HG03354 (cell line): ENCODE data around the gene PTPRM.

ENCODE experiments used
- ATAC-seq: cut with Tn5 transposase; IDR thresholded peaks from one replicate; pipeline ENCODE4 v1.9.1; 2021; ENCODE audit warnings: mild to moderate bottlenecking; ENCODE audit not compliant: unreplicated experiment, poor library complexity, severe bottlenecking

The PTPRM gene

DNA sequence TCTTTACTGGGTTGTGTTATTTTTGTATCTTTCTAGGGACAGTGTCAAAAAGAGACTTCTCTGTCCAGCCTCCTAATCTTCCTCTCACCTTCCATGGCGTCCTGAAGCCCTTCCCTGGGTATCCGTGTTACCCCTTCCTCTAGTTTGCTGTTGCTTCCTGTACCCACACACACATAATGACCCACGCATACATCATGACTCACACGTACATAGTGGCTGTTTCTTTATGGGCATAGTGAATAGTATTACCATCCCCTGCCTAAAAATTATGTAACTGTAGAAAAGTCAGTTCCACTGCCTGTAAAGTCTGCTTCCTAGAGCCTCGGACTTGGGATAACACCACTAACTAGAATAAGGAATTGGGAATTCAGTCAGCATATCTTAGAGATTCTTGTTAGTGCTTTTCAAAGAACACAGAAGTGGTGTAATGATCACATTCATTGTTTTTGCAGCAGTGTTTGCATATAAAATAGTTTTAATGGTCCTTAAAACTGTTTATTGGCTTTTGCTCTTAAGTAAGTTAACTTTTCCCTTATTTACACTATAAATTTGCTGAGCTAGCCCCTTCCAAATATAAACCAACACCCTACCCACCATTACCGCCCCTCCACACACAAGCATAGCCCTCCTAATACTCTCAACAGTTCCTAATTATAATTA is 733.8 kb downstream of the PTPRM start:
- ATAC-seq, result no peak

DNA sequence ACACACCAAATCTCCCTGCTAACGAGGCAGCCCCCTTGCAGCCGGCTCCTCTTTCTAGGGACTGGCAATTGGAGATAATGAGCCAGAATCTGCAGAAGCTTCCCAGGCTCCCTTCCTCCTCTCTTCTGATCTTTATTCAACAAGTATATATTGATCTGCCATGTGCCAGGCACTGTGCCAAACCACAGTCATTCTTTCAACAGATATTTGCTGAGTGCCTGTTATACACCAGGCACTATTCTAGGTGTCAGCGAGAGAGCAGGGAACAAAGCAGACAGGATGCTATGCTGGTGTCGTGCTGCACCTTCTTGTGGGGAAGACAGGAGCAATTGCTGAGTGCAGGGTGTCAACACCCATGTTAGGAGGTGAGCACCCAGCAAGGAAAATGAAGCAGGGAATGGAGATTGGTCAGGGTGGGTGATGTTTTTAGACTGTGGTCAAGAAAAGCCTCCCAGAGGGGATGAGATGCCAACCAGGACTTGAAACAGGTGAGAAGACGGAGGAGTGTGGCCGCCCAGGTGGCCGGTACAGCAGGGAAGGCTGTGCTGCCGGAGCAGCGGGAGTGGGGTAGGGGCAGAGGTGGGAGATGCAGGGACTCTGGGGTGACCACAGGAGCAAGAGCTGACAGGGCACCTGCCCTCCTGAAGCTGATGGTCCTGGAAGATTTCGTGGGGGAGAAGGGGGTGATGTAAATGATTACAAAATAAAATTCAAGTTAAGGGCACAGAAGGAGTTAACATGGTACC is 734.5 kb downstream of the PTPRM start:
- ATAC-seq, result no peak

DNA sequence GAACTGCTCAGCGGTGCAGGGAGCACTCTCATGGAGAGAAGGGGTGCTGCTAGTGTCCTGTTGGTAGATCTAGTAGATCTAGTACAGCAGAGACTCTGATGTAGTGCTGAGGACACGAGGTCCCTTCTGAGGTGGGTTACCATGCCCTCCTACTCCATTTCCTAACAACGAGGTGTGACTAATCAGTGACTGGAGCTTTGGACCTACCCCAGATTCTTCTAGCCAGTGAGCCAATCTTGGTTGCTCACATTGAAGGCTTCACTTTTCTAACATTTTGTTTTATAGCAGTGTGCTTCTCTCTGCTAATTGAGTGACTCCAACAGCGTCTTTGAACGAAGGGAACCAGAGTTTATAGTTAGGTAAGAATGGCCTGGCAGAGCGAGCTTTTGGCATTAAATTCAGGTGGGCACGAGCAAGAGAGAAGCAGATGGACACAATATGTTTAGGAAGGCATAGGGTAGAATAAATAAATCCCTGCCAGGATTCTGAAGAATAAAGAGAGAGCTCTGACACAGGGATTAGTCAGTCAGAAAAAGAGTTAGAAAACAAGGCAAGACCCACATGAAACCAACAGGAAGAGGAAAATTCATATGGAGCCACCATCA is 736.1 kb downstream of the PTPRM start:
- no peak for ATAC-seq

DNA sequence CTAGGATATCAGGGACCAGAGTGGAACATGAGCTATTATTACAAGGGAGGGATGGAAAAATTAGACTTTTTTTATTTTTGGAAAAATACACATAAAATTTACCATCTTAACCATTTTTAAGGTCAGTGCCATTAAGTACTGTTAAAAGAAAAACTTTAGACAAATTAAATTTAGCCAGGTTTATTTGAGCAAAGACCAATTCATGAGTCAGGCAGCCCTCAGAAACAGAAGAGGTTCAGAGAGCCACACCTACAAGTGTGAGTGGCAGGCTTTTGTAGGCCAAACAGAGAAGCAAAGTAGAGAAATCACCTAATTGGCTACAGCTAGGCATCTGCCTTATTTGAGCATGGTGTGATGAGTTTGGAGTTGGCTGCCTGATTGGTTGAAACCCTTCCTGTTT is 740.8 kb downstream of the PTPRM start:
- ATAC-seq, result no peak

DNA sequence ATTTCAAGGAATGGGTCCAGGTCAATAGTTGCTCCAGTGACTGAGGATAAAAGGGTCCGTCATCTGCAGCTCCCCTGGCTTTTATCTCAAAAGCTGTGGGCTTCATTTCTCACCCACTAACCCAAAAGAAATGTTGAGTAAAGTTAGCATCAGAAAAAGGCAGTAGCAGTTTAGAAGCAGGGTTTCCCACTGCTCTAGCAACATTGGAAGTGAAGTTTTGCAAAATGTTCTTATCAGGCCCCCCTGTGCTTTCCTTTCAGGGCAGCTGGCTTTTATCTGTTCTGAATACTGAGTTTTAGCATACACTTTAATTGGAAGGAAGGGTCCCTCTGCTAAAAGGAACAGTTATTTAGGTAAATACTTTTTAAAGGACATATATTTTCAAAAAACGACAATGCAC is 745.9 kb downstream of the PTPRM start:
- no peak for ATAC-seq

DNA sequence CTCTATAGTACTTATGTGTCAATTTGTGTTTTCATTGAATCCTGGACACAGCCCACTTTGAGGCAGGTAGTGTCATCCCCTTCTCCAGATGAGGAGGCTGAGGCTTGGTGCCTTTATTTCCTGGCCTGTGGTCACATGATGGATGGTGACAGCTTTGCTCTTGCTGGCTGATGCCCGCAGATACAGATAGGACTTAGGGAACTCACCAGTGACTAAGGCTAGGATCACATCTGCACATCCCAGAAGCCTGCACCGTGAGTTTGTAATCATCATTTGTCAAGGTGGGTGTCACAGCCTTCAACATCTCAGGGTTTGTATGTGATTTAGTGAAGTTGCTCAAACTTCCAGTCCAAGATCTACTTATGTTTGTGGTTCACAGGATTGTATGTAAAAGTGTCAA is 747.0 kb downstream of the PTPRM start:
- ATAC-seq, result no peak

DNA sequence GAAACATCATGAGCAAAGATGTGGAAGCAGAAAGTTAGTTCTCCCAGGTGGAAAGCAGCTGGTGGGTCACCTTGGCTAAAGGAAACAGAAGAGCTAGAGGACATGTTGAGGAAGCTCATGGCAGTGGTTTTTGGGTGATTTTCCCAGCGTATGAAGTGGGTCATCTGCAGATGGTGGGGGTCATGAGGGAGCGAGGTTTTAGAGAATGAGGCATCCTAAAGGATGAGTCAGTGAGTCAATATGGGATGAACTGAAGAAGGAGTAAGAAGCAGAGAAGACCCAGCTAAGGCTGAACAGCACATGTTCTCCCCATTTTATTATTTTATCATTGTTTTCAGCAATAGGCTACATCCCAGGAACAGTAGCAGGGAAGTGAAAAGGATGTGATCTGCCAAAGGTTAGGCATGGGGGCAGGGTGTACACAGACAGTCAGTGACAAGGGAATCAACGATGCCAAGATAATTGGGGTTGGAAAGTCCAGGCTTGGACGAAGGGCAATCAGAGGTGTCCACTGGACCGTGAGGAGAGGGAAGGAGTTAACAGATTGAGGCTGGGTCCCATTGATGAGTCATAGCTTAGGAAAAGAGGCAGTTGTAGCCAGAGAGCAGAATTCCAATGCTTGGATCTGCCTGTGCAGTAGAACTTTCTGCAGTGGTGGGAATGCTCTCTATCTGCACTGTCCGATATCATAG is 752.8 kb downstream of the PTPRM start:
- ATAC-seq, result no peak

DNA sequence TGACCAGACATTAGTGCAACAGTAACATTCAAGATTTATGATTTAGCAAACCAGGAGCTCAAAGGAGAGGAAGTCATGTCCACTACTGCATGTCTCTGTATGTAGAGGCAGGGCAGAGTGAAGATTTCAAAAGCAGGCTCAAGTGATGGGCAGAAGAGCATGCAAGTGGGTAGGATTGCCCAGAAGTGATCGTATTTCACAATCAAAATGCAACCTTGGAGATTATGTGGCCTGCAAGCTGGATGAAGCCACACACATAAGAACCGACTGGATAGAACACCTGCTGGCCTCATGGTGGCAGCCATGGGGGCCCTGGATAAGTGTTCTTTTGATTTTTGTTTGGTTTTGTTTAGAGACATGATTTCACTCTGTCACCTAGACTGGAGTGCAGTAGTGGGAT is 755.4 kb downstream of the PTPRM start:
- ATAC-seq, result no peak

DNA sequence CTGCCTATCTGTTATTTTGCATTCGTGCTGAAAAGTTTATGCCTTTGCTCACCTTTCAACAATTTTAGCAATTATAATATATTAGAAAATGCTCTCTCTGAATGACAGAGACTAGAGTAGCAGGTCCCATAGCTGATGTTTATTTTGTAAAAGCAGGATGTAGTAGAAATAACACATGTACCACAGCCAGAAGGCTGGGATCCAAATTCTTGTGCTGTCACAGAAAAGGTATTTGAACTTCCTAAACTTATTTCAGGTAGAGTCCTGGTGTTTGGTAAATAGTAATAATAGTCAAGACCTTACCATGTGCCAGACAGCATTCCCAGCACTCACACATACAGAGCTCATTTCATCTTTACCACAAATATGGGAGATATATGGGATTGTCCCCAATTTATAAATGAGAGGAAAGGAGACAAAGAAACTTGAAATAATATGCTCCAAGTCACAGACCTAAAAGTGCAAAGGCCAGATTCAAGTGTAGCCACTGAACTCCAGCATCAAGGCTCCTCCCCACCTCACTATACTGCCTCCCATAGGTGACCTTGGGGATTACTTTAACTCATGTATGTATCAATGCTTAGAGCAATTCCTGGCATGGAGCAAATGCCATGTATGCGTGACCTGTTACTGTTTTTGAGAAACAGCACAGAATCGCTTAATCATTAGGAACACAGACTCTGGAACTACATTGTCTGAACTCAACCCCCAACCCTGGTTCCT is 757.4 kb downstream of the PTPRM start:
- no peak for ATAC-seq

DNA sequence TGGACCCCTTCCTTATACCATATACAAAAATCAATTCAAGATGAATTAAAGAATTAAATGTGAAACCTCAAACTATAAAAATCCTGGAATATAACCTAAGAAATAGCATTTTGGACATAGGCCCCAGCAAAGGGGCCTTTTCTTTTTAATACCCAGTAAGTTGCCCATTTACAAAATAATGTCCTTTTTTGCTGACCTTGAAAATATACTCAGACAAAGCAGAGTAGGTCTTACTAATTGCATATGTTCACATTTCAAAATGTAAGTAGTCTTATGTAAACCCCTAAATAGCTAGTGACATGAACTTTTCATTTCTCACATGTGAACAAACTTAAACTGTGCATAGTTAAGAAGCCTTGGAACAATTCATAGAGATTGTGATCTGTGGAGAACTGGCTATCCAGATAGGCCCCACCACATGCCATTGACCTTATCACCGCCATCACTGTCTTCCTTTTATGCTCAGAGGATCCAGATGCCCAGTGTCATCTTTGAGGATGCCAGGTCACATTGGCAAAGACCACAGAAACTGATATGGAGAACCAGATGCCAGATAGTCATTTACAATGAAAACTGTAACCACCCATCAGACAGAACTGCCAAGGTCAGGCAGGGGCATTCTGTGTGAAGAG is 759.8 kb downstream of the PTPRM start:
- ATAC-seq, result no peak

DNA sequence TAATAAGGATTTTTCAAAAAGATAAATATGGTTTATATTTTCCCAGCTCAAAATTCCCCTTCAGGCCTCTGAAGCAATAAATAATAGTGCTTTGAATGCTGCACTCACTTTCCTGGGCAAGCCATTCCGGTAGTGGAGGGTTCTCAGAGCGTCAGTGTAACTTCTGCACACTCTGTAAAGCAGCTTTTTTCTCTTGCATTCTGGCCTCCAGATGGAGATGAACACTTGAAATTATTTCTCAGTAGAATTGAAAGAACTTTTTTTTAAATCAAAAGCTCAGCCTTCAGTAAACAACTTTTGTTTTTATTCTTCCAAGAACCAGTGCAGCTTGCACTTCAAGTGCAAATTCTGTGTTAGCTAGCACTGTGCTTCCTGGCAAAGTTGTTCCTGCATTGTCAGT is 761.0 kb downstream of the PTPRM start:
- ATAC-seq, result no peak

DNA sequence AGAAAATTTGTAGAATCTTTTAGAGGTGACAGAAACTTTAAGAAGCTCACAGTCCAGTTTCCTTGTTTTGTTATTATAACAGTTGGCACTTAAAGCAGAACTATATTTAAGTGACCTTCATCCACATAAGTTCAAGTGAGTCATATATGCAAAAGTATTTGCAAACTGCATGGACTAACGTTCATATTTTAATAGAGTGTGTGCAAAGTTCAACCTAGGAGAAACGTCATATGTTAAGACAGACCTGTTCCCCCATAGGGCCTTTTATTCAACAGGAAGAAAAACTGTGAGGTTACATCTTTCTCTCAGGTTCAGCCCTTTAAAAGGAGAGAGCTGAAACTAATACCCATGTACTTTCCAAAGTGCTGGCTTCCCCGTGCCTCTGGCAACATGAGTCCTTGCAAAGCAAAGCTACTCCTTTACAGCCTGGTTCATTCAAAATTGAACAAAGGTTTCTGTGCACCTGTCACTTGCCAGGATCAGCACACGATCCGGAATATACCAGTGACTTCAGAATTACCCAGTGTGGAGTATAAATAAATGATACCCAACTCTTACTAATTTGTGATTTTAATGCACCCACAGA is 762.2 kb downstream of the PTPRM start:
- ATAC-seq, result no peak

DNA sequence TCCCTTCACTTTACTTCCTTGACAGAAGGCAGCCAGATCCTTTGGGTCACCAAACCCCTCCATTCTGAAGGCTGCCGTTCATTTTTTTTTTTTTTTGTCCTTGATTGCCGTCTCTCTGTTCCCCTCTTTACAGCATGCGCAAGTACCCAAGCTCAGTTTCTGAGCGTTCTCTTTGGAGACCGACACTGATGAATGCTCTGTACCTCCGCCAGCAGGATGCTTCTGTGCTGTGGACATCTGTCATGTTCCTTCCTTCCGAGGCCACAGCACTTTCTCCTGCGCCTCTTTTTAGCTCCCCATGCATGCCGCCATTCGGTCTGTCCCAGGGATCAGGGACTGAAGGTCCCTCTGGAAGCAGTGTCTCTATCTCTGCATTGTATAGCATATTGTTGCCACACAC is 763.5 kb downstream of the PTPRM start:
- no peak for ATAC-seq

DNA sequence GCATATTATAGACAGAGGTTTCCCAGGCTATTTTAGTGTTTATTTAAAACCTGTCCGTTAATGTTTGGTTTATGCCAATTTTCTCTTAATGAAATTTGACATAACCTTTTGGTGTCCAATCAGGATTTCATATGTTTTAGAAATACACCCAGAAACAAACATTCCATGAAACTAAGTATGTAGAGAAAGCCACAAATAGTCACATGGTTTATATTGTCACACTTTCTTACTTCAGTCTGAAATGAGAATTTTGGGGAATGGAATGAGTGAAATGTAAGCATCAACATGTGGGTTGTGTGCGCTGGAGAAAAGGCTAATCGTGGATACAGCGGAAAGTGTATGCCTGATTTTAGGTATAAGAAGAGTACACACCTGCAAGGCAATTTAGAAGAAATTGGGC is 765.2 kb downstream of the PTPRM start:
- ATAC-seq, result no peak

DNA sequence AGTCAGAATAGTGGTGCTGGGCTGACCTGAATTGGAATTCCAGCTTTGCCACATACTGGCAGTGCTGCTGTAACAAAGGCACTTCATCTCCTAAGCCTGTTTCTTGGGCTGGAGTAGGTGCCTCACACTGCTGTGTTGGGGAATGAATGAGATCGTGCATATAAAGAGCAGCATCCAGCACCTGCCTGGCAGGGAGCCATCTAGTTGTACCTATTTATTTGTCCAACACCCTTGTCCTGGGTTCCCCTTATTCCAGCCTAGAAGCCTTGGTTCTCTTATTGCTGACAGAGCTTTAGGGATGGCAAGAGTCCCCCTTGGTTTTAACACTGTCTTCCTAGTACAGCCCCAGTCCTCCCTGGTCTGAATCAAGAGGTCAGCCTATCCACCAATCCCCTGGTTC is 766.8 kb downstream of the PTPRM start:
- no peak for ATAC-seq

DNA sequence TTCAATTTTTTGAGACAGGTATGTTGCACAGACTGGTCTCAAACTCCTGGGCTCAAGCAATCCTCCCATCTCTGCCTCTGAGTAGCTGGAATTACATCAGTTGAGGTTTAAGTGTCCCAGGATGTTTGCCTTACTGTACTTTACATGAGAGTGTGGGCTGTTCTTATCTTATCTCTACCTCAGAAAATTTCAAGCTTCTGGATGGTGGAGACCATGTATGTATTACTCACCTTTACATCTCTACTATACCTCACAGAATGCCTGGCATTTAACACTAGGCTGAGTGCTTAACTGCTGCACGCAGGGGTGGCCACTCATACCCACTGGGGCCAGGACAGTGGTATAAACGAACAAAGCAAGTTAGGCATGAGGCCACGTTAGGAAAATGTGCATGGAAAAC is 770.1 kb downstream of the PTPRM start:
- ATAC-seq, result no peak

DNA sequence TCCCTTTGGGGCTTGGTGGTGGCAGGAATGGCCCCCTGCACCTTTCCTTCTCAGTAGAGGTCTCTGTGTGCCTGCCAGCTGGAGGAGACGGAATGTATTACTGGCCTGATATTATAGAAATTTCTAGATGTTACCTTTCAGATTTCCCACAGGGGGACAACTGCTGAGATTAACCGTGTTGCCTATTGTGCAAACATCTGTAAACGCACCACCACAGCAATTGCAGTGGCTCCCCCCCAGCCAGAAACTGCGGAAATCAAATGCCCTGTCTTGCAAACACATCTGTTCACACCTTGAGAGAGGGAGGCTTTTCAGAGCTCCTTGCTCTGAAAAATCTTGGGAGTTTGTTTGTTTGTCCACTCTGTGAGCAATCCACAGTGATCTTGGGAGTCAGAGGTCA is 772.1 kb downstream of the PTPRM start:
- no peak for ATAC-seq

DNA sequence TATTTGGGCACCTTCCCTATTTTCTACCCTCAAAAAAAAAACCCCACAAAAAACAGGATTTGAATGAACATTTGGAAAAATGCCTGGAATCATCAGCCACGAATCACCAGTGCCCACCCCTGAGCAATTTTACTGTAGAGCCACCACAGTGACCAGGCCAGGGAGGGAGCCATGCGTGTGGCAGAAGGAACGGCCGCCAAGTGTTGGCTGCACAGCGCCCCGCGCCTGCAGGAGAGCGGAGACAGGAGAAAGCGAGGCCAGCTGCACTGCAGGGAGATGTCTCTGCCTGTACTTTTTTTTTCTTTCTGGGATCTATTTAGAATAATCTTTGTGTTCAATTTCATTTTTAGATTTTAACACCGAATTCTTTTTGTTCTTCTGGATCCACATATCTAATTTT is 772.8 kb downstream of the PTPRM start:
- ATAC-seq, result no peak

DNA sequence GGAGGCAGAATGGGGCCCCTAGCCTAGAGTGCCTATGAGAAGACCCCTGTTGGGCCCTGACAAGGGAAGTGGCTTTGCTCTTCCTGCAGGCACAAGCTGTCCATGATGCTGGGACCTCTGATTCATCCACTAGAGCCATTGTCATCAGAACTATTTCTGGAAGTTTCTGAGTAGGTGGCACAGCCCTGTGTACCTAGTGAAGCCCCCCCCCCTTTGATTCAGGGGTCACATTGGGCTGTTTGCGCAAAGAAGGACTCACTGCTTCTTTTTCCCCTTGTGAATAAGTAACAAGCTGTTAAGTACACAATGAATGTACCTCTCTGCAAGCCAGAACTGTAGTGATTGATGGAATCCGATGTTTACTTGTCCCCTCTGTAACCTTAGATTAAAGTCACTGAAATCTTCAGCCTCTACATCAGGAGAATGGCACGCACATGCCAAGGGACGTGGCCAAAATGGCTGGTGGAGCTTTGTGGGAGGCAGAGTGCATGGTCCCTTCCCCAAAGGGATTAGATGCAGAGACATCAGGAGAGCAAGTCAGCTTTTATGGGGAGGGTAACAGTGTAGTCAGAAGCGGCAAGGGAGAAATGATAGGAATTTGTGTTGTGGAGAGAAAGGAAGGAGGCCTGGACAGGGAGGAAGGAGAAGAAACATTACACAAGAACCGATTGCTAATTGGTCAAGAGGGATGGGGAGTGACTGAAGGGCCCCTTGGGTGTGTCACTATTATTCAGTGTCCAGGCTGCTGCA is 774.5 kb downstream of the PTPRM start:
- no peak for ATAC-seq
